Neutrophil (primary cell): ENCODE results near the gene MKRN2.
A peak's percentile ranks its signal among the peaks of the same experiment; 100 is the strongest.

Source experiments
- H3K27ac ChIP-seq: fragments of 200-600 bp; sonication (generic); 2 replicates; pipeline ENCODE4 v1.5.1; 2016; ENCODE audit warnings: mild to moderate bottlenecking, moderate library complexity
- H3K27me3 ChIP-seq: fragments of 200-600 bp; sonication (generic); 2 replicates; pipeline ENCODE4 v1.6.0; 2016; ENCODE audit warnings: mild to moderate bottlenecking
- H3K36me3 ChIP-seq: fragments of 200-600 bp; sonication (generic); 2 replicates; pipeline ENCODE4 v1.5.1; 2017
- H3K4me1 ChIP-seq, 2 experiments: fragments of 200-600 bp in 1 of 2; sonication (generic) in 1 of 2; 1 replicate in 1 of 2; 2 replicates in 1 of 2; pipeline versions ENCODE4 v1.5.1 to v1.6.1; 2013 to 2016; ENCODE audit warnings: low read depth in 1 of 2, low read length in 1 of 2, mild to moderate bottlenecking in 1 of 2, moderate library complexity in 1 of 2; ENCODE audit not compliant: control insufficient read depth in 1 of 2, insufficient read depth in 1 of 2
- H3K4me3 ChIP-seq, 2 experiments: fragments of 200-600 bp in 1 of 2; sonication (generic) in 1 of 2; 1 replicate in 1 of 2; 2 replicates in 1 of 2; pipeline ENCODE4 v1.5.1; 2013 to 2016; ENCODE audit warnings: low read depth in 1 of 2, low read length in 1 of 2, mild to moderate bottlenecking in 1 of 2, moderate library complexity in 1 of 2
- H3K9me3 ChIP-seq: fragments of 200-600 bp; sonication (generic); 2 replicates; pipeline ENCODE4 v1.5.1; 2016
- CTCF ChIP-seq: fragments of 200-600 bp; sonication (generic); IDR thresholded peaks from 2 replicates; pipeline ENCODE4 v1.5.1; 2016; ENCODE audit warnings: antibody characterized with exemption

Gene MKRN2

GRCh38 chr3:12583280-12583679 is 26.4 kb downstream of the MKRN2 start:
- Histone ChIP-seq H3K4me3 (no peak overlapping the region), H3K9me3 (no peaks in the 10 kb centered on the region), H3K4me1 (no peaks in the 10 kb centered on the region), H3K27me3 (no peaks in the 10 kb centered on the region), H3K27ac (peak overlapping the region; percentile 35), H3K36me3 (peaks cover 95% of the 10 kb centered on the region)
- no peak for TF ChIP-seq CTCF

DNA sequence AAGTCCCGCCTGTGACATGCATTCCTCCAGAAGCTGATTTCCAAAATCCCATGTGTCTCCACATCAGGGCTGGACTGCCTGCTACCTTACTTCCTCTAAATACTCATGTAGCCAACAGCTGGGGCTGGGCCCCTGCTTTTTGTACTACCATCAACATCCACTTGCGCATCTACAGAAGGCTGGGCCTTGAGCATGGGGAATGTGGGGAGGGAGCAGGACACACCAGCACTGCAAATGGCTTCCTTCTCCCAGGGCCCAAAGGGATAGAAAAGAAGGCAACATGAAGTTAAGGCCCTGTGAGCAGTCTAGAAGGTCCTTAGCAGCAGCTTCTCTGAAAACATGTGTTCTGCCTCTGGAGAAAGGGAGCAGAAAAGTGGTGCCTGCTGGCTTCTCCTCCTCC is 27.2 kb downstream of the MKRN2 start:
- no peaks in the 10 kb centered on the region for H3K9me3 ChIP-seq
- H3K27ac ChIP-seq, result peak overlapping the region; percentile 42
- no peak overlapping the region for H3K4me3 ChIP-seq
- peaks cover 97% of the 10 kb centered on the region for H3K36me3 ChIP-seq
- no peaks in the 10 kb centered on the region for H3K4me1 ChIP-seq
- no peaks in the 10 kb centered on the region for H3K27me3 ChIP-seq
- no peak for TF ChIP-seq CTCF

GRCh38 chr3:12585181-12585580 is 28.3 kb downstream of the MKRN2 start:
- no peak for TF ChIP-seq CTCF
- Histone ChIP-seq H3K27me3 (no peaks in the 10 kb centered on the region), H3K36me3 (peaks cover 95% of the 10 kb centered on the region), H3K4me1 (peaks cover 8 to 10% of the 10 kb centered on the region in 2 experiments), H3K27ac (peak overlapping the region; percentile 42), H3K9me3 (no peaks in the 10 kb centered on the region), H3K4me3 (no peak overlapping the region)

- Histone ChIP-seq H3K27ac (peak overlapping the region; percentile 9), H3K36me3 (peaks cover 96% of the 10 kb centered on the region), H3K27me3 (no peaks in the 10 kb centered on the region), H3K4me1 (peaks cover 16 to 18% of the 10 kb centered on the region in 2 experiments), H3K9me3 (no peaks in the 10 kb centered on the region), H3K4me3 (no peak overlapping the region)
- TF ChIP-seq CTCF, result no peak
These were observed 29.1 kb downstream of the MKRN2 start for GRCh38 chr3:12585970-12586369.

GRCh38 chr3:12586403-12586802 is 29.5 kb downstream of the MKRN2 start:
- Histone ChIP-seq H3K9me3 (no peaks in the 10 kb centered on the region), H3K36me3 (peaks cover 96% of the 10 kb centered on the region), H3K4me3 (no peak overlapping the region), H3K27ac (peak overlapping the region; percentile 9), H3K27me3 (no peaks in the 10 kb centered on the region), H3K4me1 (peaks cover 20 to 22% of the 10 kb centered on the region in 2 experiments)
- no peak for TF ChIP-seq CTCF
